GM19372 (cell line): Measurements from ENCODE around the gene CRYBA1.
"Not testable (repeated sequence)": the region's sequence is repeated elsewhere in the genome, so short reads cannot be mapped to it uniquely, and the experiment has no call there.

Source experiments
- ATAC-seq: cut with Tn5 transposase; IDR thresholded peaks from one replicate; pipeline ENCODE4 v1.9.1; 2021; ENCODE audit warnings: mild to moderate bottlenecking, low read depth, moderate library complexity; ENCODE audit not compliant: unreplicated experiment

Gene CRYBA1

GRCh38 chr17:29237476-29238132, 9.1 kb upstream of the CRYBA1 start:
- no peak for ATAC-seq

- no peak for ATAC-seq
Measured at GRCh38 chr17:29238133-29238850, 8.4 kb upstream of the CRYBA1 start.

GRCh38 chr17:29240477-29240876, 6.2 kb upstream of the CRYBA1 start:
- no peak for ATAC-seq

- no peak for ATAC-seq
Measured at GRCh38 chr17:29240968-29241963, 5.4 kb upstream of the CRYBA1 start.

GRCh38 chr17:29242051-29242450, 4.6 kb upstream of the CRYBA1 start:
- ATAC-seq, result no peak

- no peak for ATAC-seq
Measured at GRCh38 chr17:29242790-29243189, 3.9 kb upstream of the CRYBA1 start.

GRCh38 chr17:29243792-29244191, 2.9 kb upstream of the CRYBA1 start:
- no peak for ATAC-seq

- no peak for ATAC-seq
Measured at GRCh38 chr17:29245401-29245800, 1.3 kb upstream of the CRYBA1 start.

- no peak for ATAC-seq
Measured at GRCh38 chr17:29247219-29247618, 560 bp downstream of the CRYBA1 start.

GRCh38 chr17:29248845-29249244, 2.2 kb downstream of the CRYBA1 start:
- ATAC-seq, result no peak

GRCh38 chr17:29250666-29251065, 4.0 kb downstream of the CRYBA1 start:
- ATAC-seq, result no peak

GRCh38 chr17:29251184-29251583, 4.5 kb downstream of the CRYBA1 start:
- no peak for ATAC-seq

GRCh38 chr17:29252101-29252791, 5.6 kb downstream of the CRYBA1 start:
- ATAC-seq, result no peak

- no peak for ATAC-seq
Measured at GRCh38 chr17:29253037-29253436, 6.4 kb downstream of the CRYBA1 start.

GRCh38 chr17:29255926-29256522, 9.4 kb downstream of the CRYBA1 start:
- no peak for ATAC-seq

GRCh38 chr17:29256735-29257466, 10.2 kb downstream of the CRYBA1 start:
- no peak for ATAC-seq

GRCh38 chr17:29257756-29258155, 11.1 kb downstream of the CRYBA1 start:
- ATAC-seq, result no peak

- ATAC-seq, result no peak
Measured at GRCh38 chr17:29263916-29264315, 17.3 kb downstream of the CRYBA1 start.

- ATAC-seq, result not testable (repeated sequence)
Measured at GRCh38 chr17:29271980-29272379, 25.3 kb downstream of the CRYBA1 start.
